GM19099 (cell line): Measurements from ENCODE around the gene NKD2.

Experiments
- POLR2A ChIP-seq: IDR thresholded peaks from 3 replicates; pipeline ENCODE4 v1.6.1; 2011; ENCODE audit warnings: low read depth; ENCODE audit not compliant: insufficient read length; ENCODE audit errors: extremely low read depth

NKD2 gene

GRCh38 chr5:968881-969280, 39.7 kb upstream of the NKD2 start:
- TF ChIP-seq POLR2A, result no peak

GRCh38 chr5:969408-969839, 39.2 kb upstream of the NKD2 start:
- TF ChIP-seq POLR2A, result no peak

- no peak for TF ChIP-seq POLR2A
Observed at GRCh38 chr5:976849-977751, 31.5 kb upstream of the NKD2 start.

GRCh38 chr5:978054-978453, 30.5 kb upstream of the NKD2 start:
- no peak for TF ChIP-seq POLR2A

GRCh38 chr5:978693-979092, 29.9 kb upstream of the NKD2 start:
- TF ChIP-seq POLR2A, result no peak

GRCh38 chr5:979100-979817, 29.3 kb upstream of the NKD2 start:
- no peak for TF ChIP-seq POLR2A

GRCh38 chr5:980001-980588, 28.5 kb upstream of the NKD2 start:
- no peak for TF ChIP-seq POLR2A

GRCh38 chr5:980966-981365, 27.6 kb upstream of the NKD2 start:
- no peak for TF ChIP-seq POLR2A

- TF ChIP-seq POLR2A, result no peak
Observed at GRCh38 chr5:981456-981855, 27.1 kb upstream of the NKD2 start.

- TF ChIP-seq POLR2A, result no peak
Observed at GRCh38 chr5:982377-983237, 26.0 kb upstream of the NKD2 start.

- TF ChIP-seq POLR2A, result no peak
Observed at GRCh38 chr5:983238-983524, 25.4 kb upstream of the NKD2 start.

GRCh38 chr5:983568-983967, 25.0 kb upstream of the NKD2 start:
- TF ChIP-seq POLR2A, result no peak

GRCh38 chr5:984774-985173, 23.8 kb upstream of the NKD2 start:
- no peak for TF ChIP-seq POLR2A

- TF ChIP-seq POLR2A, result no peak
Observed at GRCh38 chr5:987761-988160, 20.8 kb upstream of the NKD2 start.

- no peak for TF ChIP-seq POLR2A
Observed at GRCh38 chr5:988322-988721, 20.3 kb upstream of the NKD2 start.
